Measurements from ENCODE around the gene EPM2AIP1. TPM values are rescaled to one million over a fixed set of nuclear protein-coding genes. Genes with fewer than 3 reads are reported as not detected.

EPM2AIP1 gene
- total RNA-seq, 1 experiment from 2014 or later: 11.4 TPM

DNA sequence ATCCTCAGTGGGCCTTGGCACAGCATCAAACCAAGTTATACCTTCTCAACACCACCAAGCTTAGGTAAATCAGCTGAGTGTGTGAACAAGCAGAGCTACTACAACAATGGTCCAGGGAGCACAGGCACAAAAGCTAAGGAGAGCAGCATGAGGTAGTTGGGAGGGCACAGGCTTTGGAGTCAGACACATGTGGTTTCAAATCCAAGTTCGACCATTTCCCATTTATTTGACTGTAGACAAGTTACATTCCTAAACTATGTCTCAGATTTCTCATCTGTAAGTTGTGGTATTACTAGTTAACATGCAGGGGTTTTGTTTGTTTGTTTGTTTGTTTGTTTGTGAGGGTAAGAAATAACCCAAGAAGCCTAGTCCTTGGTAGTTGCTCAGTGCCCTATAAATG, 47.3 kb upstream of the EPM2AIP1 start:
- Histone ChIP-seq H3K23me2 (ENCODE audit: insufficient read length, low read depth, low read length, poor library complexity, severe bottlenecking) (no peaks in the 10 kb centered on the region), H3K4ac (ENCODE audit: low read depth, low read length) (no peak overlapping the region), H2BK20ac (ENCODE audit: low read depth, low read length, poor library complexity, severe bottlenecking) (no peak overlapping the region), H2BK15ac (ENCODE audit: low read depth, low read length) (no peak overlapping the region), H2BK5ac (ENCODE audit: insufficient read length, low read length) (no peak overlapping the region), H2BK12ac (ENCODE audit: insufficient read length, low read depth, low read length) (no peak overlapping the region), H3K27me3 (ENCODE audit: insufficient read depth, low read length) (no peaks in the 10 kb centered on the region), H4K8ac (replicated peaks; ENCODE audit: insufficient read length, low read depth, low read length) (no peak overlapping the region), H4K91ac (ENCODE audit: insufficient read length, low read depth, low read length) (no peak overlapping the region), H3K9me3 (ENCODE audit: control insufficient read depth, low read depth, low read length) (no peaks in the 10 kb centered on the region), H4K20me1 (ENCODE audit: control insufficient read depth, insufficient read depth, insufficient read length) (no peaks in the 10 kb centered on the region), H2BK120ac (ENCODE audit: low read depth, low read length, poor library complexity, severe bottlenecking) (no peak overlapping the region), H3K4me2 (ENCODE audit: insufficient read depth, insufficient read length, low read length) (no peak overlapping the region), H3K4me1 (ENCODE audit: insufficient read depth, low read length) (no peaks in the 10 kb centered on the region), H3K27ac (ENCODE audit: insufficient read length, low read depth, low read length) (no peak overlapping the region), H3K23ac (ENCODE audit: insufficient read length, low read depth, low read length) (no peak overlapping the region), H3K9ac (ENCODE audit: extremely low read depth, insufficient read length, low read length) (no peak overlapping the region), H3K79me2 (ENCODE audit: insufficient read depth, low read length) (no peaks in the 10 kb centered on the region), H2AK5ac (ENCODE audit: insufficient read length, low read length) (no peak overlapping the region), H4K5ac (ENCODE audit: insufficient read length, low read depth, low read length) (no peak overlapping the region), H3K56ac (ENCODE audit: insufficient read length, low read depth, low read length) (no peak overlapping the region), H2AFZ (ENCODE audit: low read length) (no peak overlapping the region), H3K14ac (ENCODE audit: insufficient read depth, low read length) (no peak overlapping the region), H3T11ph (ENCODE audit: low read length) (no peak overlapping the region), H3K79me1 (ENCODE audit: insufficient read depth, low read depth, low read length, poor library complexity, severe bottlenecking) (no peaks in the 10 kb centered on the region), H3K18ac (ENCODE audit: insufficient read length, low read depth, low read length) (no peak overlapping the region)
- no CpG with 5 or more reads among the region's 1 CpG for WGBS (ENCODE audit: extremely low coverage, insufficient read length, low lambda C conversion rate)
- Mint-ChIP-seq H3K36me3 (ENCODE audit: insufficient read depth in 1 of 3, low read depth in 3 of 3) (peaks cover 21 to 62% (median 45%) of the 10 kb centered on the region in 3 experiments), H3K4me3 (no peak overlapping the region; a peak in 1 of 5 replicates), H3K27me3 (ENCODE audit: low read depth) (no peaks in the 10 kb centered on the region), H3K9me3 (peaks cover 7 to 10% of the 10 kb centered on the region in 2 experiments; a peak in 2 of 5 replicates), H3K4me1 (peaks cover 0 to 2% of the 10 kb centered on the region in 2 experiments; a peak in 1 of 4 replicates), H3K27ac (no peak overlapping the region)
- DNase-seq: no peak
- no peak for TF ChIP-seq CTCF (conservative IDR thresholded peaks at IDR 0.05)
